Limb (tissue), 2 donors: ENCODE measurements around the gene KIFC3.
"Not testable (repeated sequence)": the region's sequence is repeated elsewhere in the genome, so short reads cannot be mapped to it uniquely, and the experiment has no call there.

Experiments
- DNase-seq, 2 donors: peaks; one replicate each; pipeline ENCODE4 v3.0.0-alpha.2; 2016; ENCODE audit errors: extremely low spot score in 2 of 2

Gene KIFC3

GRCh38 chr16:57740423-57741071, 61.7 kb downstream of the KIFC3 start:
- peak in 1 of 2 donors; percentile 26 for DNase-seq

GRCh38 chr16:57739756-57740422, 62.4 kb downstream of the KIFC3 start:
- DNase-seq: peak in 1 of 2 donors; percentile 30

DNA sequence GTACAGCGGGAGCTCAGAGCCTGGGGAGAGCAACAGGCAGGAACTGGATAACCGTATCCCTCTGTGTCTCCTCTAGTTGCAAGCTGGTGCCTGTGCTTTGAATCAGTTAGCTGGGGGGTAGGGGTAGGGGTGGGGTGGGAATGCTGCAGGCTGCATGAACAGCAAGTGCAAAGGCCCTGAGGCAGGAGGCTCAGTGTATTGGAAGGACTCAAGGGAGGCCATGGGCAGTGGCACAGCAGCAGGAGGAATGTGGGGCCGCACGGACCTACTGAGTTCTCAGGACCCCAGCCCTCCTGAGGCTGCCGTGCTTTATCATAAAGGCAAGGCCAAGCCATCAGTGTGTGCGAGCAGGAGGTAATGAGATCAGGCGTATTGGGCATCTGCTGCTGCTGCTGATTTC, 63.4 kb downstream of the KIFC3 start:
- no peak for DNase-seq

GRCh38 chr16:57736419-57737351, 65.6 kb downstream of the KIFC3 start:
- DNase-seq: peak; percentile 48 to 72

DNA sequence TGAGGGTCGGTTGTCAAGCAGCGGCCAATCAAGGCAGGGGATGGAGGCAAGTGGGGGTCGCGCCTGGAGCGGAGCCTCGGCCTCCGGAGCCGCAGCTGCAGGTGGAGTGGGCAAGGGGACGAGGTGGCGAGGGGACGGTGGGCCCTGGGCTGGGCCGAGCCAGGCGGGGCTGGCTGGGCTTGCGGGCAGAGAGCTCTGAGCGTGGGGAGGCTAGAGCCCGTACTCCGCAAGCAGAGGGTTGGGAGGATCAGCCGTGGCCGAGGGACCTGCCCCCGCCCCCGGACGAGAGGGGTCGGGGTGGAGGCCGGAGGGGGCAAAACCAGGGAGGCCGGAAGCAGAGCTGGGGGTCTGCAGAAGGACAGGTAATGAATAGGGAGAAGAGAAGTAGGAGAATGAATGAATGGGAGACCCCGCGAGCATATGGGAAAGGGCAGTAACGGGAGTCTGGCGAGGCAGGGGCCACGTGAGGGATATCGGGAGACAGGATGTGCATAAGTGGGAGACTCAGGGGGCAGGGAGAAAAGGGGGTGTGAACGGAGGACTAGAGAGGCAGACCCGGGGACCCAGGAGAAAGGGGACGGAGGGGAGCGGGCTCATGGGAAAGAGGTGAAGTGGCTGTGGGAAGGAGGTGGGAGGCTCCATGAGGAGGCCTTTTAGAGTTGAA, 66.4 kb downstream of the KIFC3 start, which contains the start of gene KATNB1:
KATNB1 (plus strand) TSS at position 16 of the 664 bp plus-strand sequence. CDS start 1,474 bp downstream, outside the sequence.
- no peak for DNase-seq

- DNase-seq: peak; percentile 99 to 100
These were observed 67.2 kb downstream of the KIFC3 start for GRCh38 chr16:57734925-57735754.

DNA sequence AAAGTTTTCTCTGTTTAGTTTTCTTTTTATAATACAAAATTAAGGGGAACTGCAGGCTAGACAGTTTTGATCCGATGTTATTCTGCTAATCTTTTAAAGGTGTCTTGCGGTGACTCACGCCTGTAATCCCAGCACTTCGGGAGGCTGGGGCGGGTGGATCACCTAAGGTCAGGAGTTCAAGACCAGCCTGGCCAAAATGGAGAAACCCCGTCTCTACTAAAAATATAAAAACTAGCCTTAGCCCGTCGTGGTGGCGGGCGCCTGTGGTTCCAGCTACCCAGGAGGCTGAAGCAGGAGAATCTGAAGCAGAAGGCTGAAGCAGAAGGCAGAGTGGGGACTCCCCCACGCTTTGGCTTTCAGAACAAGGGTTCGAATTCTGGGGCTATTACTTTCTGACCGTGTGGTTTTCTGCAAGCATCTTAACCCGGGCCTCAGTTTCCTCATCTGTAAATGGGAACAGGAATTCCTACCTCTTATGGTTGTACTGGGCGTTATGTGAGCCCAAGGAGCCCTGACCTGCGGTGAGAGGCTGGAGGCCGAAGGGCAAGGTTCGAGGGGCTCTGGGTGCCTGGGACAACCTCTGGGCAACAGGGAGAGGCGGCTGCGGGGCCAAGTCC, 67.9 kb downstream of the KIFC3 start:
- no peak for DNase-seq

DNA sequence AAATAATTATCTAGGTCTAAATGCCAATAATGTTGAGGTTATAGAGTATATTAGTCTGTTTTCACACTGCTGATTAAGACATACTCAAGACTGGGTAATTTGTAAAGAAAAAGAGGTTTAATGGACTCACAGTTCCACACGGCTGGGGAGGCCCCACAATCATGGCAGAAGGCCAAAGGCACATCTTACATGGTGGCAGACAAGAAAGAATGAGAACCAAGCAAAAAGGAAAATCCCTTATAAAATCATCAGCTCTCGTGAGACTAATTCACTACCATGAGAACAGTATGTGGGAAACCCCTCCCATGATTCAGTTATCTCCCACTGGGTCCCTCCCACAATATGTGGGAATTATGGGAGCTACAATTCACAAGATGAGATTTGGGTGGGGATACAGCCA, 69.6 kb downstream of the KIFC3 start:
- DNase-seq: no peak

- no peak for DNase-seq
These were observed 70.3 kb downstream of the KIFC3 start for GRCh38 chr16:57732037-57732436.

GRCh38 chr16:57730771-57731730, 71.2 kb downstream of the KIFC3 start:
- no peak for DNase-seq

- DNase-seq: not testable (repeated sequence)
These were observed 72.4 kb downstream of the KIFC3 start for GRCh38 chr16:57729852-57730251.

GRCh38 chr16:57729182-57729484, 73.2 kb downstream of the KIFC3 start:
- no peak for DNase-seq

DNA sequence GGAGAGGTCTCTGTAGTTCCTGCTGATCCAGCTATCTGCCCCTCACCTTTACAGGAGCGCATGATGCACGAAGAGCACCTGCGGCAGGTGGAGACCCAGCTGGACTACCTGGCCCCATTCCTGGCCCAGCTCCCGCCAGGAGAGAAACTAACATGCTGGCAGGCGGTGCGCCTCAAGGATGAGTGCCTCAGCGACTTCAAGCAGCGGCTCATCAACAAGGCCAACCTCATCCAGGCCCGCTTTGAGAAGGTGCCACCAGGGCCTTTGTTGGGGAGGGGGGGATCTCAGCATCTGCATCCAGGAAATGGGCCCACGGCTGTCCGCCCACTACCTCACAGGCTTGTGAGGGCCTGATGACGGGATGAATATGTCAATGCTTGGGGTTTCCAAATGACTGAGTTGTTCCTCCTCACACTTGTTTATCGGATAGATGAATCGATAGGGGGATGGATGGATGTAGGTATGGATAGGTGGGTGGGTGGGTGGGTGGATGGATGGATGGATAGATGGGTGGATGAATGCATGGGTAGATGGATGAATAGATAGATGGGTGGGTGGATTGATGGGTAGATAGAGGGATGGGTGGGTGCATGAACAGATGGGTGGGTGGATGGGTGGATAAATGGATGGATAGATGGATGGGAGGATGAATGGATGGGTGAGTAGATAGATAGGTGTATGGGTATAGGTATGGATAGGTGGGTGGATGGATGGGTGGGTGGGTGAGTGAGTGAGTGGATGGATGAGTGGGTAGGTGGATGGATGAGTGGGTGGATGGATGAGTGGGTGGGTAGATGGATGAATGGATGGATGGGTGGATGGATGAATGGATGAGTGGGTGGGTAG, 73.7 kb downstream of the KIFC3 start:
- no peak for DNase-seq

- DNase-seq: no peak
These were observed 74.7 kb downstream of the KIFC3 start for GRCh38 chr16:57727610-57728009.

- DNase-seq: no peak
These were observed 75.8 kb downstream of the KIFC3 start for GRCh38 chr16:57726433-57726947.

- no peak for DNase-seq
These were observed 76.3 kb downstream of the KIFC3 start for GRCh38 chr16:57725976-57726375.

GRCh38 chr16:57725554-57725953, 76.7 kb downstream of the KIFC3 start:
- DNase-seq: no peak

DNA sequence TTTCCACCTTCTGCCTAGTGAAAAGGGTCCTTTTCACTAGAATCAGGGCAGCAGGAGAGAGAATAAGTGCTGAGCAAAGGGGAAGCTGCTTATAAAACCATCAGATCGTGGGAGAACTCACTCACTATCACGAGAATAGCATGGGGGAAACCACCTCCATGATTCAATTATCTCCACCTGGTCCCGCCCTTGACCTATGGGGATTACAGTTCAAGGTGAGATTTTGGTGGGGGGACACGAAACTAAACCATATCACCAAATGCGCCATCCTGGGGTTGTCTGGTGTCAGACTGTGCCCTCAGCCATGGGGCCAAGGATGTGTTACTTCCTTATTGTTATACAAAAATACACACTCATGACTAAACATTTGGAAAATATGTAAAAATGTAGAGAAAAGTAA, 77.1 kb downstream of the KIFC3 start:
- DNase-seq: no peak
